Stimulated activated CD4-positive, alpha-beta T cell treated with anti-CD3 and anti-CD28 coated beads, Interleukin-4, amount 100 ng/mL, for 1 hour (primary cell): ENCODE data around the gene SIK2.
"Not testable (repeated sequence)": the region's sequence is repeated elsewhere in the genome, so short reads cannot be mapped to it uniquely, and the experiment has no call there.

Experiments used
- DNase-seq: peaks from one replicate; pipeline ENCODE4 v3.0.0-alpha.2; 2020

Gene SIK2

DNA sequence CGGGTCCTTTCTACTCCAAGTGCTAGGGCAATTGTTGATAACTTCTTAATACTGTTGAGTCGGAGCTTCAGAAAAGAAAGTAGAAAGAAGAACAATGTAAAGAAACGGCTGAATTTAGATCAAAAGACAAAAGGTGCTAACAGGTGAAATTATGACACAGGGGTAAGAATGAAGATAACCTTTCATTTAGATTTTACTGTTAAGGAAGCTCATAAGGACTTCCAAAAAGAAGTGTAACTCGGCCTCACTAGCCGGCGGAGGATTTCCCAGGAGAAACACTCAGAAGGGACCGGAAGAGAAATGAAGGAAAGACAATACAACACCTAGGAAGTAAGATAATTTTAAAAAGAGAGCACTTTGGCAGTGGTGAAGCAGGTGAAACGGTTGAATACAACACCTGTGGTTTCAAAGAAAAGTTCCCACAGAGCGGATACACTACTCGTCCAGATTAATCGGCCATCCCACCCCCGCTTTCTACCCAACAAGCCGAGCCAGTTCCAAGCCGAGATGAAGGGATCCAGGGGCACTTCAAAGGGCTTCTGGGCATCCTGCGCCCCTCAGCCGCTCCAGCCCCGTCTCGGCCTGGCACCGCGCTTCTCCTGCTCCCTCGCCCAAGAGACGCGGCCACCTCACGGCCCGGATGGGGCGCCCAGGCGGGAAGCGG is 163.2 kb downstream of the SIK2 start:
- DNase-seq: no peak

GRCh38 chr11:111765984-111766833 is 164.0 kb downstream of the SIK2 start, which contains the start of gene PPP2R1B:
TSS of gene PPP2R1B (minus strand) at chr11:111766389. CDS start at chr11:111766361, 28 bp downstream.
- peak; percentile 74 for DNase-seq

DNA sequence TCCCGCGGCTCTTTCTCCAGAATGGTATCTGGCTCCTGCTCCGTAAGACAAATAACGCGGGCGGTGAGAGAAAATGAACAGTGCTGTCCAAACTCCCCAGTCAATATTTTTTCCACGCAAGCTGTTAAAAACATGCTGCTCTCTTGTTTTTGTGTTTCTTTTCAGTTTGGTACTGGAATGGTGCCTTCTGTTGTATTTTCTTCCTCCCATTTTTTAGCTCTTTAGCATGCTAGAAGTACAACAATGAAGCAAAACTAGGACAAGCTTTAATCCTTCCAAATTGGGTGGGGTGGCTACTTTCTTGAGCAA is 164.5 kb downstream of the SIK2 start:
- no peak for DNase-seq

GRCh38 chr11:111770581-111771134 is 168.4 kb downstream of the SIK2 start:
- no peak for DNase-seq

DNA sequence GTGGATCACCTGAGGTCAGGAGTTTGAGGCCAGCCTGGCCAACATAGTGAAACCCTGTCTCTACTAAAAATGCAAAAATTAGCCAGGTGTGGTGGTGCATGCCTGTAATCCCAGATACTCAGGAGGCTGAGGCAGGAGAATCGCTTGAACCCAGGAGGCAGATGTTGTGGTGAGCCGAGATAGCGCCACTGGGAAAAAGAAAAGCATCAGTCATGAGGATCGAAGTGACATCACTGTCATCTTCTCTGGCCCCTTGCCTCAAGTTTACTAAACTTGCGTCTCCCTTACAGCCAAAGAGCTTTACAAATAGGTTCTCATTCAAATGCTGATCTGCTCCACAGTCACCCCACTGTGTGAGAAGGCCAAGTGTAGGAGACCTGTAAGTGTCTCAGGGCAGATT is 169.0 kb downstream of the SIK2 start:
- DNase-seq: not testable (repeated sequence)

- no peak for DNase-seq
These were observed 170.3 kb downstream of the SIK2 start for GRCh38 chr11:111772535-111772934.

GRCh38 chr11:111774955-111775710 is 172.9 kb downstream of the SIK2 start:
- no peak for DNase-seq

- DNase-seq: no peak
These were observed 174.3 kb downstream of the SIK2 start for GRCh38 chr11:111776398-111777093.

DNA sequence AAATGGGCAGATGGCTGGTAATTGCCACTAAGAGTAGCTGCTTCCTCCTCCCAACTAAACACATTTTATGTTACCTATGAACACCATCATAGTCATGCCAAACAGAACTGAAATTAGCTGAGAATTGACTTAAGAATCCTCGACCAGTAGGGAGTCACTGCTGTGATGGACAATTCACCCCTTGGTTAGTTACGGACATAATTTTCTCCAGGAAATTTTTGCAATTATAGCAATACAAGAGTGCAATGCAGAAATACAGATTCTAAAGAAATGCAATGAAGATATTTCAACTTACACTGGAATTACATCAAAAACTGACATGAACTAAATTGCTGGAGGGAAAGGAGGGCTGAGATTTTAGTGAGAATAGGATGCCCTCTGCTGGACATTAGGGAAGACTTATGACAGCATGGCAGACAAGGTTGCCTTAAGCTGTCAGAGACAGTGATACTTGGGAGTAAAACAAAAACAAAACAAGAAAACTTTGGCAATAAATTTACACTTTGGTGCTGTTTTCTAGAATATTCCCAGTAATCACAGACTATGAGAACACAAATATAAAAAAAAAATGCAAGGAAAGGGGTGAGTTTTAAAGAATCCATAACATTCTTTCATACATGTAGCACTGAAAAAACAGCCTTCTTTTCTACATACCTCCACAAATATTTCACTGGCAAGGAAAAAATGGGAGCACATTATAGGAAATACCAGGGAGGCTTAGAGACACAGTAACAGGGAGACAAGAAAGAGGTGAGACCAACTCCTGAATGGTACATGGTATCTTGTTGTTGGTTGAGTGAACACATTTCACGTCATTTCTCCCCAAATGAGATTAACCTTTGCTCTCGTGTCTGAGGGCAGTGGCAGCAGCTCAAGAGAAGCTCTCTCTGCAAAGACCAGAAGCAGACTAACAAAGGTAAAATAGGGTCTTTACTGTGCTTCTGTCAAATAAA is 175.1 kb downstream of the SIK2 start:
- no peak for DNase-seq

- no peak for DNase-seq
These were observed 175.9 kb downstream of the SIK2 start for GRCh38 chr11:111778047-111778558.

- DNase-seq: no peak
These were observed 176.9 kb downstream of the SIK2 start for GRCh38 chr11:111779118-111779517.
